Measurements from ENCODE around the gene KCTD1.

KCTD1 gene
- 1.3 to 2.9 (median 2.1) reads per million in 4 donors for total RNA-seq

DNA sequence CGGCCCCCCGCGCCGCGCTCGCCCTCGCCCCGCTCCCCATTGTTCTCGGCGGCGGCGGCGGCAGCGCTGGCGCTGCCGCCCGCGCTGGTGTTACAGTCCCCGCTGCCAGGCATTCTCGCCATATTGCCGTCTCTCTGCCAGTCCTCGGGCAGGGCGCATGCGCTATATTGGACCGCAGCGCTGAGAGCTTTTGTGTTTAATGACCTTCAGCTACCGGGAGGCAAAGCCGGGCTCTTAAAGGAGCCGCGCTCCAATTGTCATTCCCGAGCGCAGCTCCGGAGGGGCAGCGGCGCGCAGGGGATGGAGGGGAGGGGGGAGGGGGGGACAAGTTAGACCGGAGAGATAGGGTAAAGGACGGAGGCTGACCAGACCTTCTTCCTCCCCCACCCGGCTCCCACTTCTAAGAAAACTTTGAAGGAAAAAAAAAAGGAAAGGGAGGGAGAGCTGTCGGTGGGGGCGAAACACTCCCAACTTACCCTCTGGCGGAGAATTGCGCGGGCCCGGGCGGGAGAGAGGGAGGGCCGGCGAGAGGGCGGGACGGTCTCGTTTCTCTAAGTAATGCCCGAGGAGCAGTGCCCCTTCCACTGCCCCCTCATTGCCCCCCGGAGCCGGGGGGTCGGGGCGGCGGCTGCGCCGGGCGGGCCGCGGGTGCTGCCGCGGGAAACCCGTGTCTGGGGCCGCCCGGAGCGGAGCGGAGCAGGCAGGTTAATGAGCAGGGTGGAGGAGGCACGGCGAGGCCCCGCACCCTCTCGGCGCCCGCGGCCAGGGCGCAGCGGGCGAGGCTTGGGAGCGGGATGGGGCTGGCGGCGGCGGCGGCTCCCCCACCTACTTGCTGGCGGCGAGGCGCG lies at the start of gene KCTD1:
KCTD1 (minus strand) TSS at position 139 of the 848 bp plus-strand sequence; CDS start at position 122, 17 bp downstream.
- peak in 4 of 5 donors; percentile 38 to 79 (median 40) for DNase-seq

DNA sequence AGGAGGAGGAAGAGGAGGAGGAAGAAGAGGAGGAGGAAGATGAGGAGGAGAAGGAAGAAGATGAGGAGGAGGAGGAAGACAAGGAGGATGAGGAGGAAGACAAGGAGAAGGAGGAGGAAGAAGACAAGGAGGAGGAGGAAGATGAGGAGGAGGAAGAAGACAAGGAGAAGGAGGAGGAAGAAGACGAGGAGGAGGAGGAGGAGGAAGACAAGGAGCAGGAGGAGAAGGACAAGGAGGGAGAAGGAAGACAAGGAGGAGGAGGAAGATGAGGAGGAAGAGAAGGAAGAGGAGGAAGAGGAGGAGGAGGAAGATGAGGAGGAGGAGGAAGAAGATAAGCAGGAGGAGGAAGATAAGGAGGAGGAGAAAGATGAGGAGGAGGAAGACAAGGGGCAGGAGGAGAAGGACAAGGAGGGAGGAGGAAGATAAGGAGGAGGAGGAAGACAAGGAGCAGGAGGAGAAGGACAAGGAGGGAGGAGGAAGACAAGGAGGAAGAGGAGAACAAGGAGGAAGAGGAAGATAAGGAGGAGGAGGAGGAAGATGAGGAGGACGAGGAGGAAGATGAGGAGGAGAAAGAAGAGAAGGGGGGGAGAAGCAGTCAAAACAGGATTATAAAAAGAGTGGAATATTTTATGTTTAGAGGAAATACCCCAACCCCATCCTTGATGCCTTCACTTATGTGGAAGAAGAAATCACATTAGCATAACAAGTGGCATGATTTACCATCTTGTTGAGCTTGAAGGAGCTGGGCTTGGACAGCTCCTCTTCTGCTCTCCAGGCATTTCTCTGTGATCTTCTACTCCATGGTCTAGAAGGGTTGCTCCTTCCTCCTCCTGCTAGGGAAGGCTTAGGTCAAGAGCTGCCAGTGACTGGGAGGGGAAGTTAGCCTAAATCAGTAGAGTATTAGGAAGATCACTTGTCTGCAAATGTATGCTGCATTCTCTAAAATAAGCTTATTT lies 45.3 kb upstream of the KCTD1 start:
- no peak for DNase-seq

GRCh38 chr18:26584745-26585144 lies 36.4 kb upstream of the KCTD1 start:
- DNase-seq, result no peak

GRCh38 chr18:26579941-26580618 lies 31.7 kb upstream of the KCTD1 start:
- no peak for DNase-seq

DNA sequence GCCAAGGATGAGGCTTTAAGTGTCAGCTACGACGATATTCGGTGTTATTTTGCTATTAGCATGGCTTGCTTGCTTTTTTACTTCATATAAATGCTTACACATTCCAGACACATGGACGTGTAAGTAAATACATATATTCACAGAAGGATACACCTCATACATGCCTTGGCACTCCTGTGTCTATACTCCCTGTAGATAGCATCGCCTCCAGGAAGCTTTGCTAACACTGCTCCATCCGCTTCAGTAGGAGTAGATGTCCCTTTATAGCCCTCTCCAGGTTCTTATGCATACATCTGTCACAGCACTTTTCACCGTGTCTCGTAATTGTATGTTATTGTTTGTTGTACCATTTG lies 27.5 kb upstream of the KCTD1 start:
- no peak for DNase-seq

GRCh38 chr18:26574958-26575864 lies 26.9 kb upstream of the KCTD1 start:
- no peak for DNase-seq

DNA sequence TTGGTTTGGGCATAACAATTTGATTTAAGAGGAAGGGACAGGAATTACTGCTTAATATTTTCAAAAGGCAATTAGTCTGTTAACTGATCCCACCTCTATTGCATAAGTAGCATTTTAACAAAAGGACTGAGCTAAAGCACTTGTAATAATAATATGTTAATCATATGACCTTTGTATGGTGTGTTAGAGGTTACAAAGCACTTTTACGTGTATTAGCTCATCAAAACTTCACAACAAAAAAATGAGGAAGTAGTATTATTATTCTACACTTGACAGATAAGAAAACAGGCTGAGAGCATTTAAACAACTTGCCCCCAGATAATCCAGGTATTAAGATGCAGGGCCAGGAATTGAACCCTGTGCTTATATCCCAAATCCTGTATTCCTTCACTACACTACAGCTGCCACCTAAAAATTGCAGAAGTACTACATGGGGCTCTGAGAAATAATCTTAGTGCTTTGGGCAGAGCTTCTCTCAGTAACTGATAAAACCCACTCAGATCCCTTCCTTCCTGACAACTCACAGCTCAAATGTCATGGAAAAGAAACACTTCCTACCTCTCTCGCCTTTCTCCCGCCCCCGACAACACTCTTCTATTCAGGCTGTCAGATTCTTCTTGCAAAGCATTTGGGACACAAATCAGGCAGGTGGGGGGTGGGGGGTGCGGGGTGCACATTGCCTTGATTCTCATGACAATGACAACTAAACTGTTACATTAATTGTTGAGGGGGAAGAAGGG lies 20.7 kb upstream of the KCTD1 start:
- no peak for DNase-seq

DNA sequence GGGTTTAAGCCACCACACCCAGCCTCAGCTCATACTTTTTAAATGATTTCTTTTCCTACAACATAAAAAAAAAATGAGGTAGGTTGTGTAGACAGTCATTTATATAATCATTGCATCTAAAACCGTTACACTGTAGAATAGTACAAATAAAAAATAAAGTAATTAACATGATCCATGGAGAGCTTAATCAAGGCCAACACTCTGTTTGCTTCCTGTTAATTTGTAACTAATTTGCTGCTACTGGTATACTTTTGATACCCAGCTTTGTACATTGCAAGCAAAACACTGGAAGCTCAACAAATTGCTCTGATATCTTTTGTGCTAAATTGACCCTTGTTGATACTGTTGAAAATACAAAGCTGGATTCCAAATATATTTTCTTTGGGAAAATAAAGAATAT lies 20.2 kb upstream of the KCTD1 start:
- DNase-seq, result no peak

- DNase-seq, result no peak
Measured at GRCh38 chr18:26566874-26567555, 18.7 kb upstream of the KCTD1 start.

DNA sequence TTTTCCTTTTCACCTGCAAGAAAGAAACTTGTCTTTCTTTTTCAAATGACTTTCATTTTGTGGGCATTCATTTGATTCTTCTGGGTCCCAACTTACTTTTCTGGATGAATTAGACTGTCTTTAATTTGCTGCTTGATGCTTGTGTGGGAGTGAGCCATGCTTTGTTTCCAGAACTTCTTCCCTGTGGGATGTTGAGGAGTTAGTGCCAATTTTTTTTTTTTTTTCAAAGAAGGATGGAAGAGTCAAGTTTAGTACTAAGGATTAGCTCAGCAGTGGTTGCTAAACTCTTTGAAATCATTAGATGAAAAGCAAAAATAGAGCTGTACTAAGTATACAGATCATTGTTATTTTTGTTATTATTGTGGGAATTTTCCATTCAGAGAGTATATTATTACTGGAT lies 17.2 kb upstream of the KCTD1 start:
- no peak for DNase-seq

GRCh38 chr18:26563024-26563423 lies 14.7 kb upstream of the KCTD1 start:
- no peak for DNase-seq

DNA sequence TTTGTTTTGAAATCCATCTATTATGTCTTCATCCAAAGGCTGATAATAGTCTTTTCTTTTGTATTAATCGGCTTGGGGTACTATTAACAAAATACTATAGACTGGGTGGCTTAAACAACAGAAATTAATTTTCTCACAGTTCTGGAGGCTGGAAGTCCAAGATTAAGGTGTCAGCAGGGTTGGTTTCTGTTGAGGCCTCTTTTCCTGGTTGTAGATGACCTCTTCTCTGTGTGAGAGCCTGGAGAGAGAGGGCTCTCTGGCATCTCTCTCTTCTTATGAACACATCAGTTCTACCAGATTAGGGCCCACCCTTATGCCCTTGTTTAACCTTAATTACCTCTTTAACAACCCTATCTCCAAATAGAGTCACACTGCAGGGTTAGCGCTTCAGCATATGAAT lies 14.2 kb upstream of the KCTD1 start:
- no peak for DNase-seq

- DNase-seq, result no peak
Measured at GRCh38 chr18:26561769-26562168, 13.4 kb upstream of the KCTD1 start.

DNA sequence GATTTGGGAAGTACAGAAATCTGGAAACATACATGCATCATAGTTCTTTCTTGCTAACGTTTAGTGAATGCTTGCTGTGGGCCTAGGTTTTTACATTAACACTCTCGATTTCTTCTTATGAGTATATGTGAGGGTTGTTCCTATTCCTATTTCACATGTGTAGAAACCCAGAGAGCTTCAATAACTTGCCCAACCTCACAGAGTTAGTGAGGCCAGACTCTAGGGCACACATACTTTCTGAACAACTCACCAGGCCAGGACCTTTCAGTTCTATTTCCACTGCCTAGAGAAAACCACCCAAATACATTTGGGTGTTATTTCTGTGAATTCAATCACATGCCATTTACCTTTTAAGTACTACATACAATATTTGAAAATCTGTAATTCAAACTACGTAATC lies 8.2 kb upstream of the KCTD1 start:
- no peak for DNase-seq

- DNase-seq, result no peak
Measured at GRCh38 chr18:26555804-26556553, 7.6 kb upstream of the KCTD1 start.

DNA sequence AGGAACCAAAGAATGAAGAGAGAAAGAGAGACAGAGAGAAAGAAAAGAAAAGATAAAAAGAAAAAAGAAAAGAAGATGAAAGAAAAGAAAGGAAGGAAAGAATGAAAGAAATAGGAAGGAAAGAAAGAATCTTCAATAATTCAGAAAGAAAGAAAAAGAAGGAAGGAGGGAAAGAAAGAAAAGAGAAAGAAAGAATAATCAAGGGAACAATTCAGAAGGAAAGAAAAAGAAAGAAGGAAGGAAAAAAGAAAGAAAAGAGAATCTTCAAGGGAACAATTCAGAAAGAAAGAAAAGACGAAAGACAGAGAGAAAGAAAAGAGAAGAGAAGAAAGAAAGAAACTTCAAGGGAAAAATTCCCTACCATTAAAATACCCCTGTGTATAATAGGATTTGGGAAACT lies 5.6 kb upstream of the KCTD1 start:
- DNase-seq, result no peak

DNA sequence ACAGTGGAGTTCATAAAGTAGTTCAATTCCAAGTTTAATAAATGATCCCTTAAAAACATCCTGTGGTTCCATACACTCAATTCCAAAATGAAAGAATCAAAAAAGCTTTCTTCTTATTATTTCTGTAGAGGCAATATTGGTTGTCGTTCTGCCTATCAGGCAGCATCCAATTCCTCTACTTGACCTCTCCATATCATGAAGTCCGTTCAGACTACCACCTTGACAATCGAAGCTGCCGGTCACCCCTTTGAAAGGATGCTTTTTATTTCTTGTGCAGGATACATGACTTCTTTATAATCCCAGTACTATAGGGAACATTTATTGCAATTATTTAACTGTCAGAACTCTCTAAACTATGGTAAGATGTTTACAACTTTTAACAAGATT lies 3.3 kb upstream of the KCTD1 start:
- no peak for DNase-seq

DNA sequence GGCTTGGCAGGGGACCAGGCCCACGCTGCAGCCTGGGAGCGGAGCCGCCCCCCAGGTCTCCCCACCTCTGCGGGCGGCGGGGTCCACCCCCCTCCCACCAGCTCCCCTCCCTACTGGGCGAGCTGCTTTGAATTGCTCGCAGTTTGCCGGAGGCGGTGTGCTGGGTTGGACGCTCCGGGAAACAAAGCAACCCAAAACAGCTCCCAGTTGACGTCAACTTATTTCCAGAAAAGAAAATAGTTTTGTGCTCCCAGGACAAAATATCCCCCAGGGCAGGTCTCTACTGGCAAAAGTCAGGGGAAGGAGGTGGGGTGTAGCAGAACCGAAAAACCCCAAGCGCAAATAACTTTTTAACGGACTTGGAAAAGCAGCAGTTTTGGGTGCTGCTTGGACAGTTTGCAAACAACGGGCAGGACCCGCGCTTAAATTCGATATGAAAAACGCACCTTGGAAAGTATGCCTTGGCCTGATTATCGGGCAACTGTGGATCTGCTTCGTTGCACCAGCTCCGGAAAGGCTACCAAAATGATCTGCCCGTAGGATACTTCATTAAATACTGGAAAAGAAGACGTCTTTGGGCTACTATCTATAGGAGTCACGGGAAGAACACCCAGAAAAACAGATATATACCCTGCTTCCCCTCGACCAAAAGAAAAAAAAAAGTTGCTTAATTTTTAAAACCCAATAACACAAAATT lies 2.8 kb upstream of the KCTD1 start:
- DNase-seq, result no peak
